ENCODE measurements around the gene BCL11A. TPM values are rescaled to one million over a fixed set of nuclear protein-coding genes. Genes with fewer than 3 reads are reported as not detected.

The BCL11A gene
- polyA plus RNA-seq, 1 experiment = 0.60 TPM

DNA sequence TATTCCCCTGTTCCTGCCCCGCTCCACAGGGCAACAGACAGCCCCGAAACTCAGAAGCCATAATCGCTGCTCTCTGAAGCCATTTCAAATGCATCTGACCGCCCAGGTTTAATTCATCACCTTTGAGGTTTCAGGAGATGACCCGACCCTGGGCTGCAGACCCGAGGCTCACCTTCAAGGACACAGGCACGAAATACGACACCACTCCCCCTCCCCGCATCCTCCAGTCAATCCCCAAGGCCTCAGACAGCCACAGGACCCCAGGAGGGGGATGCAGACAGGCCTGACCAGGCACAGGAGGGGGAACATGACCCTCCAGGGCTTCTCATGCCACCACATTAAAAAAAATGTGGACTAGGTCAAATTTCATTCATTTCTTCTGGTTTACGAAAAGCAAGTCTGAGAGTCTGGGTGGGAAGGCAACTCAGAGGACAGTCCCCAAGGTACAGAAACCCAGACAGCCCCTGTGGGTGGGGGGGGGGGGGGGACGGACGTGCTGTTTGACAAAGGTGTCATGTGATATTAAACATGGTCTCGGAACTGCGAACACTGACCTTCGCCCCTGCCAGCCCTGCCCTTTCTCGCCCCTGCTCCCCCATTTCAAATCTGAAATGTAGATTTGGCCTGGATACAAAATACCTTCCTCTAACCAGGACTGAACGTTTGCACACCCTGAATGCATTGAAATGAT is 142.9 kb downstream of the BCL11A start:
- Histone ChIP-seq H3K27me3 (ENCODE audit: control insufficient read depth, insufficient read depth, low read length) (no peaks in the 10 kb centered on the region; the same call in 1 of the 2 replicates), H3K4me3 (ENCODE audit: low read depth, low read length) (no peak overlapping the region), H3K36me3 (ENCODE audit: control insufficient read depth, insufficient read depth, low read length) (no peaks in the 10 kb centered on the region)
- TF ChIP-seq, protein P1, sequence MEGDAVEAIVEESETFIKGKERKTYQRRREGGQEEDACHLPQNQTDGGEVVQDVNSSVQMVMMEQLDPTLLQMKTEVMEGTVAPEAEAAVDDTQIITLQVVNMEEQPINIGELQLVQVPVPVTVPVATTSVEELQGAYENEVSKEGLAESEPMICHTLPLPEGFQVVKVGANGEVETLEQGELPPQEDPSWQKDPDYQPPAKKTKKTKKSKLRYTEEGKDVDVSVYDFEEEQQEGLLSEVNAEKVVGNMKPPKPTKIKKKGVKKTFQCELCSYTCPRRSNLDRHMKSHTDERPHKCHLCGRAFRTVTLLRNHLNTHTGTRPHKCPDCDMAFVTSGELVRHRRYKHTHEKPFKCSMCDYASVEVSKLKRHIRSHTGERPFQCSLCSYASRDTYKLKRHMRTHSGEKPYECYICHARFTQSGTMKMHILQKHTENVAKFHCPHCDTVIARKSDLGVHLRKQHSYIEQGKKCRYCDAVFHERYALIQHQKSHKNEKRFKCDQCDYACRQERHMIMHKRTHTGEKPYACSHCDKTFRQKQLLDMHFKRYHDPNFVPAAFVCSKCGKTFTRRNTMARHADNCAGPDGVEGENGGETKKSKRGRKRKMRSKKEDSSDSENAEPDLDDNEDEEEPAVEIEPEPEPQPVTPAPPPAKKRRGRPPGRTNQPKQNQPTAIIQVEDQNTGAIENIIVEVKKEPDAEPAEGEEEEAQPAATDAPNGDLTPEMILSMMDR (IDR thresholded peaks at IDR 0.05; ENCODE audit: insufficient read depth, low read depth, low read length) = no peak
- ChIA-PET POLR2A (no interaction called here), CTCF (no interaction called here)
- no peak for DNase-seq (ENCODE audit: low read depth)

DNA sequence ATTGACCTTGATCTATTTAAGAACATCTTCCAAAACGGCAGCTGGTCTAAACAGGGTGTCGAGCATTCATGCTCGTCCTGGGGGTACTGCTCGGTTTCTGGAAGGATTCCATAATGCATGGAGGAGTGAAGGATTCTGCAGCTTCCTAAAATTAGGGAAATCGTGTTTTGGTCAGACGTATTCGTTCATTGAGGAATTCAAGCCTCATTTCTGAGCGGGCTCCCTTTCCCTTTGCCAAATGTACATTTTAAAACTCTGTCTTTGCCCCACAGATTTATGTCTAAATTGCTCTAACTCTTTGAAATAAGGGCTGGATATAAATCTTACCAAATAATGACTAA is 144.0 kb downstream of the BCL11A start:
- DNase-seq (ENCODE audit: low read depth) = no peak
- Histone ChIP-seq H3K27me3 (ENCODE audit: control insufficient read depth, insufficient read depth, low read length) (no peaks in the 10 kb centered on the region; the same call in 1 of the 2 replicates), H3K4me3 (ENCODE audit: low read depth, low read length) (no peak overlapping the region), H3K36me3 (ENCODE audit: control insufficient read depth, insufficient read depth, low read length) (no peaks in the 10 kb centered on the region)
- TF ChIP-seq, protein P1 (IDR thresholded peaks at IDR 0.05; ENCODE audit: insufficient read depth, low read depth, low read length) = no peak
- POLR2A ChIA-PET = no interaction called here
- CTCF ChIA-PET = no interaction called here

DNA sequence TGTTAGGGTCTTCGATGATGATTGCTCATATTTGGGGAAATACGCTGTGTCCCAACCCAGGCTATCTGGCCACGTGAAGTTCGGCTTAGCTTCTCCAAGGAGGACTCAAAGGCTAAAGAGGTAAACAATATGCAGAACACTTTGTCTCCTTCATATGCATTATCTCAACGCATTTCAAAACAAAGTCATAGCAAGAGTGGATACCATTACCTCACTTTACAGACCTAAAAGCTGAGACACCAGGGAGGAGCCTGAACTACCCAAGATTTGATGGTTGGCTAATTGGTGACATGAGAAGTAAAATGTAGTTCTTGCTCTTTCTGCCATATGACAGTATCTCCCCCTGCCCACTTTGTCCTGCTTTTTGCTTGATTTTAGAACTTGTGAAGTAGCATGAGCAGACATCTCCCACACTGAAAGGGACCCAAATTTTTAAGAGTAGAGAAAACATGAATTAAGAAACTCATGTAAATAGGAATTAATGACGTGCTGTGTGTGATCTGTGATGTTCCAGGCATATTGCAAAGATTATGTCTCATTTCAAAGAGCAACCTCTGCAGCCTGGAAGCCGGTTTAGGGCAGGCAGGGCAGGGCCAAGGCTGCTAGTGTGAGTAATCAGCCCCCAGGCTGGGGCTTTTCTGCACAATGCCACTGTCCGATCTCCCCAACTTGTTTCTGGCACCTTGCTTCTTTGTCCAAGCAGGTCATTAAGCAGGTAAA is 144.5 kb downstream of the BCL11A start:
- no peaks in the 10 kb centered on the region for H3K36me3 ChIP-seq (ENCODE audit: control insufficient read depth, insufficient read depth, low read length)
- H3K27me3 ChIP-seq (ENCODE audit: control insufficient read depth, insufficient read depth, low read length) = no peaks in the 10 kb centered on the region; the same call in 1 of the 2 replicates
- no peak for DNase-seq (ENCODE audit: low read depth)
- TF ChIP-seq, protein P1 (IDR thresholded peaks at IDR 0.05; ENCODE audit: insufficient read depth, low read depth, low read length) = no peak
- ChIA-PET POLR2A (no interaction called here), CTCF (no interaction called here)
- H3K4me3 ChIP-seq (ENCODE audit: low read depth, low read length) = no peak overlapping the region

DNA sequence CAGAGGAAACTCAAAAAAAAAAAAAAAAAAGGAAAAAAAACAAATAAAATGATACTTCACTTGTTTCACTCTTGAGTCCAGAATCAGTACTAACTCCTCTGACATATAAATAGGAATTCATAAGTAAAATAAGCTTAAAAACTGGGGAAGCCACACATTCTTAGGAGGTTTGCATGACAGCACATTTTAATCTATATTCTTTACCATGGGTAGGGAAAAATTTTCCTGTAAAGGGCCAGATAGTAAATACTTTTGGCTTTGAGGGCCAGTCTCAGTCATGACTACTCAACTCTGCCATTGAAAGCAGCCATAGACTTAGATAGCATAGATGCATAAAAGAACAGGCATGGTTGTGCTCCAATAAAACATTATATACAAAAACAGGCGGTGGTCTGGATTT is 145.2 kb downstream of the BCL11A start:
- no peaks in the 10 kb centered on the region for H3K36me3 ChIP-seq (ENCODE audit: control insufficient read depth, insufficient read depth, low read length)
- TF ChIP-seq, protein P1 (IDR thresholded peaks at IDR 0.05; ENCODE audit: insufficient read depth, low read depth, low read length) = no peak
- ChIA-PET POLR2A (interaction anchor here (0.7 kb wide), 1 partner anchor 18 kb away, joined by 13 read pairs; no protein-coding TSS in a partner anchor), CTCF (no interaction called here)
- no peaks in the 10 kb centered on the region; the same call in 1 of the 2 replicates for H3K27me3 ChIP-seq (ENCODE audit: control insufficient read depth, insufficient read depth, low read length)
- DNase-seq (ENCODE audit: low read depth) = no peak
- H3K4me3 ChIP-seq (ENCODE audit: low read depth, low read length) = no peak overlapping the region

DNA sequence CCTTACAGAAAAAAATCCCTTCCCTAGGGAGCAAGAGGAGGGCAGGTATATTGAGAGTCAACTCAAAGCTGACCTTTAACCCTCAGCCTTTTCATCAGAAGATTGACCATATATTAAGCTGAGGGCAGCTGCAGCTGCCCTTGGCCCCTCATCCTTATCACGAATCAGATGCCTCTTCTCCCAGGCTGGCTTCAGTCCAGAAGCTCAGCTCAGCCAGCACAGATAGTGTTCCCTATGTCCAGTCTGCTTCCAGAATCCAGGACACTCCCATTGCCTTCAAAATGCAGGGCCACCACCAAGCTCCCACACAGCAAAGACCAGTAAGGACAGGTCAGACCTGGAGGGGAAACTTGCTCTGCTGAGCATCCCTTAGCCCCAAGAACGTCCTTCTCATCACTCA is 146.1 kb downstream of the BCL11A start:
- Histone ChIP-seq H3K4me3 (ENCODE audit: low read depth, low read length) (no peak overlapping the region), H3K27me3 (ENCODE audit: control insufficient read depth, insufficient read depth, low read length) (no peaks in the 10 kb centered on the region; the same call in 1 of the 2 replicates), H3K36me3 (ENCODE audit: control insufficient read depth, insufficient read depth, low read length) (no peaks in the 10 kb centered on the region)
- no peak for DNase-seq (ENCODE audit: low read depth)
- TF ChIP-seq, protein P1 (IDR thresholded peaks at IDR 0.05; ENCODE audit: insufficient read depth, low read depth, low read length) = no peak
- POLR2A ChIA-PET = no interaction called here
- CTCF ChIA-PET = no interaction called here
